Esophagus squamous epithelium (tissue), 4 donors: ENCODE data around the gene PHPT1.

Source experiments
- POLR2A ChIP-seq, 4 donors: fragments of 450-650 bp; IDR thresholded peaks; one replicate each; pipeline ENCODE4 v1.6.1; 2017; ENCODE audit warnings: antibody characterized with exemption in 4 of 4, mild to moderate bottlenecking in 4 of 4, moderate library complexity in 3 of 4
- TF ChIP-seq, protein P1 (sequence below), 6 experiments: fragments of 450-650 bp in 4 of 6; fragments of 200-600 bp in 2 of 6; sonication (generic) in 2 of 6; IDR thresholded peaks; one replicate each; pipeline ENCODE4 v1.5.1; 2016 to 2019; ENCODE audit warnings: antibody characterized with exemption in 6 of 6, mild to moderate bottlenecking in 4 of 6, moderate library complexity in 4 of 6

- TF ChIP-seq, protein P1, sequence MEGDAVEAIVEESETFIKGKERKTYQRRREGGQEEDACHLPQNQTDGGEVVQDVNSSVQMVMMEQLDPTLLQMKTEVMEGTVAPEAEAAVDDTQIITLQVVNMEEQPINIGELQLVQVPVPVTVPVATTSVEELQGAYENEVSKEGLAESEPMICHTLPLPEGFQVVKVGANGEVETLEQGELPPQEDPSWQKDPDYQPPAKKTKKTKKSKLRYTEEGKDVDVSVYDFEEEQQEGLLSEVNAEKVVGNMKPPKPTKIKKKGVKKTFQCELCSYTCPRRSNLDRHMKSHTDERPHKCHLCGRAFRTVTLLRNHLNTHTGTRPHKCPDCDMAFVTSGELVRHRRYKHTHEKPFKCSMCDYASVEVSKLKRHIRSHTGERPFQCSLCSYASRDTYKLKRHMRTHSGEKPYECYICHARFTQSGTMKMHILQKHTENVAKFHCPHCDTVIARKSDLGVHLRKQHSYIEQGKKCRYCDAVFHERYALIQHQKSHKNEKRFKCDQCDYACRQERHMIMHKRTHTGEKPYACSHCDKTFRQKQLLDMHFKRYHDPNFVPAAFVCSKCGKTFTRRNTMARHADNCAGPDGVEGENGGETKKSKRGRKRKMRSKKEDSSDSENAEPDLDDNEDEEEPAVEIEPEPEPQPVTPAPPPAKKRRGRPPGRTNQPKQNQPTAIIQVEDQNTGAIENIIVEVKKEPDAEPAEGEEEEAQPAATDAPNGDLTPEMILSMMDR (IDR thresholded peaks at IDR 0.05) = no peak
- no peak for TF ChIP-seq POLR2A (IDR thresholded peaks at IDR 0.05)
Measured at GRCh38 chr9:136858452-136858843, 9.2 kb downstream of the PHPT1 start.
